GM23248 (cell line): Measurements from ENCODE around the gene CSTF1. TPM values are rescaled to one million over a fixed set of nuclear protein-coding genes. Genes with fewer than 3 reads are reported as not detected.
A peak's percentile ranks its signal among the peaks of the same experiment; 100 is the strongest.

Experiments used
- DNase-seq: peaks from one replicate; pipeline ENCODE4 v3.0.0-alpha.2; 2015
- H2AFZ ChIP-seq: fragments of 200-600 bp; sonication (generic); 2 replicates; pipeline ENCODE4 v1.6.1; 2016; ENCODE audit warnings: antibody characterized with exemption
- H3F3A ChIP-seq: fragments of 200-600 bp; sonication (generic); 2 replicates; pipeline ENCODE4 v1.6.1; 2016; ENCODE audit warnings: mild to moderate bottlenecking, antibody characterized with exemption, mixed run types; ENCODE audit not compliant: insufficient read depth
- H3K27ac ChIP-seq: fragments of 200-600 bp; sonication (generic); 2 replicates; pipeline ENCODE4 v1.5.1; 2016; ENCODE audit warnings: mild to moderate bottlenecking
- H3K27me3 ChIP-seq: fragments of 200-600 bp; sonication (generic); replicated peaks from 2 replicates; pipeline ENCODE4 v1.6.1; 2016; ENCODE audit warnings: mild to moderate bottlenecking; ENCODE audit not compliant: insufficient read depth
- H3K36me3 ChIP-seq: fragments of 200-600 bp; sonication (generic); 2 replicates; pipeline ENCODE4 v1.6.1; 2016; ENCODE audit warnings: low read depth, mild to moderate bottlenecking
- H3K4me1 ChIP-seq: fragments of 200-600 bp; sonication (generic); 2 replicates; pipeline ENCODE4 v1.6.1; 2016; ENCODE audit warnings: mild to moderate bottlenecking; ENCODE audit not compliant: insufficient read depth
- H3K4me2 ChIP-seq: fragments of 200-600 bp; sonication (generic); one replicate; pipeline ENCODE4 v1.6.1; 2016; ENCODE audit warnings: mild to moderate bottlenecking; ENCODE audit not compliant: unreplicated experiment
- H3K4me3 ChIP-seq: fragments of 200-600 bp; sonication (generic); 2 replicates; pipeline ENCODE4 v1.5.1; 2016; ENCODE audit warnings: mild to moderate bottlenecking
- H3K79me2 ChIP-seq: fragments of 200-600 bp; sonication (generic); 2 replicates; pipeline ENCODE4 v1.6.1; 2016; ENCODE audit warnings: mild to moderate bottlenecking; ENCODE audit not compliant: insufficient read depth
- H3K9ac ChIP-seq: fragments of 200-600 bp; sonication (generic); 2 replicates; pipeline ENCODE4 v1.6.1; 2016; ENCODE audit warnings: mild to moderate bottlenecking
- H3K9me2 ChIP-seq: fragments of 200-600 bp; sonication (generic); 2 replicates; pipeline ENCODE4 v1.6.1; 2016; ENCODE audit warnings: mixed run types, mild to moderate bottlenecking, moderate library complexity; ENCODE audit not compliant: insufficient read depth
- H3K9me3 ChIP-seq: fragments of 200-600 bp; sonication (generic); one replicate; pipeline ENCODE4 v1.6.1; 2017; ENCODE audit warnings: low read depth
- H4K20me1 ChIP-seq: fragments of 200-600 bp; sonication (generic); 2 replicates; pipeline ENCODE4 v1.6.0; 2016; ENCODE audit not compliant: insufficient read depth
- EZH2 ChIP-seq: fragments of 200-600 bp; sonication (generic); IDR thresholded peaks from 2 replicates; pipeline ENCODE4 v1.6.1; 2018; ENCODE audit warnings: antibody characterized with exemption, mild to moderate bottlenecking; ENCODE audit not compliant: insufficient read depth, poor library complexity, severe bottlenecking
- EZH2phosphoT487 ChIP-seq: fragments of 200-600 bp; sonication (generic); IDR thresholded peaks from 2 replicates; pipeline ENCODE4 v1.6.1; 2018; ENCODE audit warnings: antibody characterized with exemption, moderate library complexity, mild to moderate bottlenecking, low read depth; ENCODE audit not compliant: insufficient read depth
- WGBS, 2 experiments: methylation state at CpG; one replicate each; pipeline ENCODE4 v1.1.6; 2015 to 2017; ENCODE audit warnings: low lambda C conversion rate in 2 of 2, low coverage in 1 of 2; ENCODE audit errors: missing lambda C conversion rate in 2 of 2; 5-methylcytosine and 5-hydroxymethylcytosine counted together
- in situ Hi-C: fragments of 300-500 bp; cut with MboI; formaldehyde crosslinking; loops from 2 replicates; pipeline ENCODE4 v1.15.0; 2020
- polyA plus RNA-seq: library from polyadenylated mRNA; unstranded; fragments of >200 nt; fragmentation: Nextera tagmentation; extraction: Ambion mirVana; gene quantifications from 2 replicates; pipeline ENCODE4 v1.2.1, GENCODE V29; 2016
- total RNA-seq: library from RNA; depleted of rRNA; stranded (reverse); fragments of >200 nt; shearing (Covaris generic); gene quantifications from 2 replicates; pipeline ENCODE4 v1.2.3, GENCODE V29; 2014

Gene CSTF1
- total and polyA plus RNA-seq, 2 experiments from 2014 or later: 41.7 to 69.3 TPM

DNA sequence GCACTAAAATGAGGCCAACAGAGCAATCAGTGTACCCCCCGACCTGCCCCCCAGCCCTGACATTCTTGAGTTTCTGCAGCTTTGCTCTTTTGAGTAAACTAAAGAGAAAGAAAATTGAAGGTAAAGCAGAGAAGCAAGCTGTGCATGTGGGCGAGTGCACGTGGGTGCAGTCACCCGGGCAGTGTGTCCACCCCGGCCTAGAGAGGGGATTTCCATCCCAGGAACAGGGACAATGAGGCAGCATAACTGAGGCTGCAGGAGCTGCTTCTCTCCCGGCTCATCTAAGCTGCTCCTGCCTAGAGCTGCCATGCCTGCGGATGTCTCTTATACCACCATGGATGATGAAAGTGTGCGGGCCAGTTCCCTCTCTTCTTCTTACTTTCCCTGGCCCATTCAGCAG is 36.4 kb downstream of the CSTF1 start:
- Histone ChIP-seq H3K9me3 (no peaks in the 10 kb centered on the region), H3K36me3 (no peaks in the 10 kb centered on the region), H3K4me1 (peaks cover 56% of the 10 kb centered on the region), H4K20me1 (no peaks in the 10 kb centered on the region), H3K4me2 (peak overlapping the region; percentile 5), H3K27me3 (no peaks in the 10 kb centered on the region), H3F3A (peaks cover 64% of the 10 kb centered on the region), H3K9me2 (no peaks in the 10 kb centered on the region), H3K27ac (peak overlapping the region; percentile 87), H3K9ac (peak overlapping the region; percentile 60), H3K79me2 (peaks cover 59% of the 10 kb centered on the region), H3K4me3 (no peak overlapping the region), H2AFZ (no peak overlapping the region)
- no peak for DNase-seq
- no peak for TF ChIP-seq EZH2
- no peak for TF ChIP-seq EZH2phosphoT487
- in situ Hi-C loops: no loop called here
- WGBS, 2 experiments: 72 to 78% methylated on average over 8 of the region's 8 CpGs

DNA sequence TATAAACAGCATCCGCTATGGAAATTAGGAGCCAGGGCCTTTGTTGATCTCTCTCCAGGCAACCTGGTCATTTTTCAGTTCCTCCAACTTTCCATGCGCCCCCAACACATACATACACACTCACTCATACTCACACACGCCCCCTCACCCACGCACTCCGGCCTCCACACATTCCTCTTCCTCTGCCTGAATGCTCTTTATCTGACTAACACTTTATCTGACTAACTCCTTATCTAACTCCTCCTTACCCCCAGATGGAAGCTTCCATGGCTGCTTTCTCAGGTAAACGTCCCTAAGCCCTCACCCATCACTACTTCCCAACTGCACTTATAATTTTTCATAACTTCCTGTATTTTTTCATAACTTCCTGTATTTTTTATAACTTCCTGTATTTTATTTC is 37.1 kb downstream of the CSTF1 start:
- H3K4me2 ChIP-seq: peak overlapping the region; percentile 25

DNA sequence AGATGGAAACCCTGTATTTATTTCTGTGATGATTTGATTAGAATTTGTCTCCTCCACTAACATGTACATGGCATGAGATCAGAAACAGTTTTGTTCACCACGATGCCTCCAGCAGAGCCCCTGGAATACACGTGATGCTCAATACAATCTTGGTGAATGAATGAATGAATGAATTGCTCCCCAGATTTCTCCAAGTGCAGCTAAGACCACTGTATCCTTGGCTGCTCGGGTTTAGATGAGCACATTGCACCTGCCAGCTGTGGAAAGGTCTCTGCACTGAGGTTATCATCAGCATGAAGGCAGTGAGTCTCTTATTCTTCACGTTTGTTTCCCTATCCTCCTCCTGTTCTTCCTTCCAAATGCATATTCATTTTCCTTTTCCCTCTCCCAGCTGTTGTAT is 37.5 kb downstream of the CSTF1 start:
- TF ChIP-seq EZH2phosphoT487 (no peak), EZH2 (no peak)
- Histone ChIP-seq H3K9ac (peak overlapping the region; percentile 60), H3K27ac (peak overlapping the region; percentile 87), H3K27me3 (no peaks in the 10 kb centered on the region), H3K79me2 (peaks cover 49% of the 10 kb centered on the region), H3K4me2 (peak overlapping the region; percentile 25), H3F3A (peaks cover 72% of the 10 kb centered on the region), H3K36me3 (no peaks in the 10 kb centered on the region), H3K9me3 (no peaks in the 10 kb centered on the region), H3K4me1 (peaks cover 58% of the 10 kb centered on the region), H2AFZ (no peak overlapping the region), H3K9me2 (no peaks in the 10 kb centered on the region), H3K4me3 (no peak overlapping the region), H4K20me1 (no peaks in the 10 kb centered on the region)
- in situ Hi-C loops: no loop called here
- peak; percentile 18 for DNase-seq
- 45 to 48% methylated on average over 4 of the region's 4 CpGs for WGBS, 2 experiments

More for the DNA sequence above, 37.1 kb downstream of the CSTF1 start:
- Histone ChIP-seq H4K20me1 (no peaks in the 10 kb centered on the region), H3F3A (peaks cover 68% of the 10 kb centered on the region), H3K9me2 (no peaks in the 10 kb centered on the region), H3K27ac (peak overlapping the region; percentile 87), H3K79me2 (peaks cover 53% of the 10 kb centered on the region), H3K9me3 (no peaks in the 10 kb centered on the region), H3K9ac (peak overlapping the region; percentile 60), H2AFZ (no peak overlapping the region), H3K4me3 (no peak overlapping the region), H3K27me3 (no peaks in the 10 kb centered on the region), H3K4me1 (peaks cover 55% of the 10 kb centered on the region), H3K36me3 (no peaks in the 10 kb centered on the region)
- peak; percentile 84 for DNase-seq
- WGBS, 2 experiments: 21 to 28% methylated on average over 6 of the region's 6 CpGs
- in situ Hi-C loops: no loop called here
- TF ChIP-seq EZH2phosphoT487: no peak
- no peak for TF ChIP-seq EZH2

DNA sequence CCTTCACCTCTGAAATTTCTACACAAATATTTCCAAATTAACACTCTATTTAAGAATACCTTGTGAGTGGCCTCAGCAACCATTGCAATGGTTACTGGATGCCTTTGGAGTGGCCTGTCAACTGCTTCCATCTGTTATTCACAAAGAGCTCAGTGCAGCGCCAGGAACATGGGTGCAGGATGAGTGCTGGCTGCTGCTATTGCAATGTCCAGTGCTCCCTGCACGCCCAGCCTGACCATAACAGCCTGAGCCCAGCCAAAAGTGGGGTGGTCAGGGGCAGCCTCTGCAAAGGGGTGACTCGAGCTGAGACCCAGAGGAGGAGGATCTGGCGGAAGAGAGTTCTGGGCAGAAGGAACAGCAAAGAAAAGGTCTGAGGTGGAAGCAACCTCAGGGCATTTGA is 38.0 kb downstream of the CSTF1 start:
- Histone ChIP-seq H3K4me2 (no peak overlapping the region), H4K20me1 (no peaks in the 10 kb centered on the region), H3K4me3 (no peak overlapping the region), H3K27me3 (no peaks in the 10 kb centered on the region), H3K27ac (peak overlapping the region; percentile 87), H3K79me2 (peaks cover 48% of the 10 kb centered on the region), H3F3A (peaks cover 77% of the 10 kb centered on the region), H3K9me2 (no peaks in the 10 kb centered on the region), H3K9me3 (no peaks in the 10 kb centered on the region), H2AFZ (0 out of 2 replicates have a peak overlapping the region, but pooled peaks have one; percentile 3), H3K4me1 (peaks cover 63% of the 10 kb centered on the region), H3K36me3 (no peaks in the 10 kb centered on the region), H3K9ac (peak overlapping the region; percentile 60)
- TF ChIP-seq EZH2 (no peak), EZH2phosphoT487 (no peak)
- in situ Hi-C loops: no loop called here
- peak; percentile 41 for DNase-seq
- 47 to 58% methylated on average over 4 of the region's 4 CpGs for WGBS, 2 experiments

DNA sequence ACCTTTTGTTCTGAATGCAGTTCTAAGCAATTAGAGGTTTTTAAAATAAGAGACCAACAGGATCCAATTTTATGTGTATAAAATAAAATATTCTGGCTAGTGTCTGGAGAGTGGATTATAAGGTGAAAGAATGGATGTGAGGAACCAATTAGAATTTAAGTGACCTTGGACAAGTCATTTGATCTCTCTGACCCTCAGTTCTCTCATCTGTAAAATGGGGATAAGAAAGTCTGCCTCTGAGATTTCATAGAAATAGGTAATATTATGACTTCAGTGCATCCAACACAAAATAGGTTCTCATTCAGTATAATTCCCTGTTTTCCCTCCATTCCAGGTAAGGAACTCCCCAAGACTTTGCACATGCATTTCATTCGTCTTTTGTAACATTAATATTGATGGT is 38.5 kb downstream of the CSTF1 start:
- Histone ChIP-seq H3K27me3 (no peaks in the 10 kb centered on the region), H3K4me2 (no peak overlapping the region), H3K4me1 (peaks cover 63% of the 10 kb centered on the region), H3K9ac (no peak overlapping the region), H3K36me3 (no peaks in the 10 kb centered on the region), H3F3A (peaks cover 80% of the 10 kb centered on the region), H3K4me3 (no peak overlapping the region), H3K27ac (peak overlapping the region; percentile 87), H3K9me2 (no peaks in the 10 kb centered on the region), H4K20me1 (no peaks in the 10 kb centered on the region), H2AFZ (no peak overlapping the region), H3K9me3 (no peaks in the 10 kb centered on the region), H3K79me2 (peaks cover 48% of the 10 kb centered on the region)
- 68 to 77% methylated on average over 1 of the region's 1 CpG for WGBS, 2 experiments
- in situ Hi-C loops: no loop called here
- no peak for DNase-seq
- TF ChIP-seq EZH2 (no peak), EZH2phosphoT487 (no peak)
